ENCODE measurements around the gene ATM. TPM values are rescaled to one million over a fixed set of nuclear protein-coding genes. Genes with fewer than 3 reads are reported as not detected.

ATM gene
- total RNA-seq, 5 donors from 2014 or later (not counting 1 experiment from before 2014, with no cell fraction given): 376 to 547 (median 410) TPM

- Mint-ChIP-seq H3K27ac (peak overlapping the region in 1 of 2 donors; percentile 38), H3K4me3 (no peak overlapping the region), H3K27me3 (no peaks in the 10 kb centered on the region), H3K9me3 (no peaks in the 10 kb centered on the region), H3K36me3 (peaks cover 55% of the 10 kb centered on the region), H3K4me1 (peaks cover 23 to 29% (median 26%) of the 10 kb centered on the region in 3 donors)
- CTCF ChIA-PET: no interaction called here
- Histone ChIP-seq H3K27ac (ENCODE audit: low read length) (no peak overlapping the region), H3K9me3 (no peaks in the 10 kb centered on the region), H3K4me3 (ENCODE audit: control insufficient read depth in 1 of 2, extremely low read depth in 1 of 2, low read length in 1 of 2) (no peak overlapping the region), H3K4me1 (ENCODE audit: control insufficient read depth in 1 of 2, extremely low read depth in 1 of 2, insufficient read depth in 2 of 2, low read length in 2 of 2) (no peaks in the 10 kb centered on the region), H3K27me3 (replicated peaks in 1 of 2; ENCODE audit: control insufficient read depth in 2 of 2, extremely low read depth in 1 of 2, insufficient read depth in 2 of 2, low read length in 1 of 2) (no peaks in the 10 kb centered on the region), H3K36me3 (ENCODE audit: control insufficient read depth in 2 of 2, extremely low read depth in 1 of 2, insufficient read depth in 1 of 2, low read length in 1 of 2) (peaks cover 8 to 68% of the 10 kb centered on the region in 2 donors)
- POLR2A ChIA-PET: interaction anchor here in 1 of 2 donors (0.7 kb wide), 1 partner anchor 801 kb away, joined by 5 read pairs; no protein-coding TSS in a partner anchor
- no peak for ATAC-seq (replicated peaks in 1 of 4)
- 86% methylated on average over 1 of the region's 4 CpGs for WGBS (ENCODE audit: insufficient coverage)
- DNase-seq: no peak
These were observed 122.9 kb downstream of the ATM start for GRCh38 chr11:108345767-108346166.

DNA sequence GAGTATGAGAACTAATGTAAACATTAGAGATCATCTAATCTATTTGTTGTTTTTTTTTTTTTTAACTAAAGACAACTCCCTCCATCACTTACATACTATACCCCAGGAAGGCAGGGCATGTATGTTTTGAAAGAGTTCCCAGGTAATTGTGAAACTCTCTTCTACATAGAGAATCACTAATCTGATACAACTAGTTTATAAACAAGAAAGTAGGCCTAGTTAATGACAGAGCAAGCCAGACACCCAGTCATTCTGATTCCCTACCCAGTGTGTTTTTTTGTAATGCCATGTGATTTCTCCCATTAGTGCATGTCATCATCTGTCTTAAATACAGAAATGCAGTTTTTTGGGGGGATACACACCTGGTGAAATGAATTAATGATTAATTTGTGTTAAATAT lies 123.6 kb downstream of the ATM start:
- peaks cover 19 to 29% (median 26%) of the 10 kb centered on the region in 3 donors for H3K4me1 Mint-ChIP-seq
- Histone ChIP-seq H3K9me3 (no peaks in the 10 kb centered on the region), H3K27me3 (replicated peaks in 1 of 2; ENCODE audit: control insufficient read depth in 2 of 2, extremely low read depth in 1 of 2, insufficient read depth in 2 of 2, low read length in 1 of 2) (no peaks in the 10 kb centered on the region), H3K4me1 (ENCODE audit: control insufficient read depth in 1 of 2, extremely low read depth in 1 of 2, insufficient read depth in 2 of 2, low read length in 2 of 2) (no peaks in the 10 kb centered on the region), H3K4me3 (ENCODE audit: control insufficient read depth in 1 of 2, extremely low read depth in 1 of 2, low read length in 1 of 2) (no peak overlapping the region), H3K36me3 (ENCODE audit: control insufficient read depth in 2 of 2, extremely low read depth in 1 of 2, insufficient read depth in 1 of 2, low read length in 1 of 2) (peaks cover 9 to 71% of the 10 kb centered on the region in 2 donors), H3K27ac (ENCODE audit: low read length) (no peak overlapping the region)
- no peak overlapping the region for H3K4me3 Mint-ChIP-seq
- CTCF ChIA-PET: no interaction called here
- H3K9me3 Mint-ChIP-seq: no peaks in the 10 kb centered on the region
- peaks cover 60% of the 10 kb centered on the region for H3K36me3 Mint-ChIP-seq
- ATAC-seq (replicated peaks in 1 of 4) (no peak), DNase-seq (no peak)
- H3K27ac Mint-ChIP-seq: peak overlapping the region; percentile 7 to 64
- POLR2A ChIA-PET: no interaction called here
- H3K27me3 Mint-ChIP-seq: no peaks in the 10 kb centered on the region

GRCh38 chr11:108351468-108351867 lies 128.6 kb downstream of the ATM start:
- ChIA-PET CTCF (interaction anchor here in 1 of 2 donors (1.3 kb wide), 1 partner anchor 9 kb away, joined by 3 read pairs; no protein-coding TSS in a partner anchor), POLR2A (no interaction called here)
- H3K36me3 Mint-ChIP-seq: peaks cover 79% of the 10 kb centered on the region
- no peaks in the 10 kb centered on the region for H3K27me3 Mint-ChIP-seq
- Histone ChIP-seq H3K27ac (ENCODE audit: low read length) (no peak overlapping the region), H3K27me3 (replicated peaks in 1 of 2; ENCODE audit: control insufficient read depth in 2 of 2, extremely low read depth in 1 of 2, insufficient read depth in 2 of 2, low read length in 1 of 2) (no peaks in the 10 kb centered on the region), H3K36me3 (ENCODE audit: control insufficient read depth in 2 of 2, extremely low read depth in 1 of 2, insufficient read depth in 1 of 2, low read length in 1 of 2) (peaks cover 29 to 89% of the 10 kb centered on the region in 2 donors), H3K4me1 (ENCODE audit: control insufficient read depth in 1 of 2, extremely low read depth in 1 of 2, insufficient read depth in 2 of 2, low read length in 2 of 2) (no peaks in the 10 kb centered on the region), H3K4me3 (ENCODE audit: control insufficient read depth in 1 of 2, extremely low read depth in 1 of 2, low read length in 1 of 2) (no peak overlapping the region), H3K9me3 (no peaks in the 10 kb centered on the region)
- peaks cover 0 to 14% (median 2%) of the 10 kb centered on the region in 3 donors for H3K4me1 Mint-ChIP-seq
- no peaks in the 10 kb centered on the region for H3K9me3 Mint-ChIP-seq
- DNase-seq (no peak), ATAC-seq (replicated peaks in 1 of 4) (no peak)
- peak overlapping the region in 1 of 2 donors; percentile 27 for H3K27ac Mint-ChIP-seq
- no peak overlapping the region for H3K4me3 Mint-ChIP-seq

DNA sequence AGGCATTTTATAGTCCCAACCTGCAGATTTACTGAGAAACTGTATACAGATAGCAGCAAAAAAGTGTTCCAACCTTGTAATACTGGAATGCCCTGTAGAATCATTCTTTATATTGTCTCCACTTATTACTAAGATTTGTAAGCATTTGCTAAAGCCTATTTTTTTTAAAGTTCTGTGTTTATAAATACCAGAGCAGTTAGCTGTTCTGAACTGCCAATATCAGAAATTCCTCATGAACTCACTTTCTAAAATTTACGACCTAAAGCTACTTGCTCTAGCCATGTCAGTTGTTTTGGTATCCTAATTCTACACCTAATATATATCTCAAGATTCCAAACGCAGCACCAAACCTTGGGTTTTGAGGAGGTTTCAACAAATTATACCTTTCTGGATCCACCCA lies 141.3 kb downstream of the ATM start:
- no peaks in the 10 kb centered on the region for H3K9me3 ChIP-seq
- no peak for ATAC-seq (replicated peaks in 1 of 4)

DNA sequence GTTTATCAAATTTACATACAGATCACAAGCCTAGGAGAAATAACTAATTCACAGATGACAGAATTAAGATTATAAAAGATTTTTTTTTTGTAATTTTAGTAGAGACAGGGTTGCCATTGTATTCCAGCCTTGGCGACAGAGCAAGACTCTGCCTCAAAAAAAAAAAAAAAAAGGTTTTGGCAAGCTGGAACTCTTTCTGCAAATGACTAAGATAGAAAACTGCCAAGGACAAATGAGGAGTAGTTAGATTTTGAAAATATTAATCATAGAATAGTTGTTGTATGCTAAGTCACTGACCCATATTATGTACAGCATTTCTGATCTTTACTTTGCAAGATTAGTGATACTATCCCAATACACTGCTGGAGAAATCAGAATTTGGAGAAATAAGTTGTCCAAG lies 145.3 kb downstream of the ATM start:
- Histone ChIP-seq H3K9me3 (no peaks in the 10 kb centered on the region), H3K27ac (ENCODE audit: low read length) (no peak overlapping the region), H3K36me3 (ENCODE audit: control insufficient read depth in 2 of 2, extremely low read depth in 1 of 2, insufficient read depth in 1 of 2, low read length in 1 of 2) (peaks cover 9 to 29% of the 10 kb centered on the region in 2 donors), H3K4me3 (ENCODE audit: control insufficient read depth in 1 of 2, extremely low read depth in 1 of 2, low read length in 1 of 2) (no peak overlapping the region), H3K4me1 (ENCODE audit: control insufficient read depth in 1 of 2, extremely low read depth in 1 of 2, insufficient read depth in 2 of 2, low read length in 2 of 2) (no peaks in the 10 kb centered on the region), H3K27me3 (replicated peaks in 1 of 2; ENCODE audit: control insufficient read depth in 2 of 2, extremely low read depth in 1 of 2, insufficient read depth in 2 of 2, low read length in 1 of 2) (no peaks in the 10 kb centered on the region)
- peaks cover 67% of the 10 kb centered on the region for H3K36me3 Mint-ChIP-seq
- ATAC-seq (replicated peaks in 1 of 4) (no peak), DNase-seq (no peak)
- no peaks in the 10 kb centered on the region for H3K4me1 Mint-ChIP-seq
- H3K4me3 Mint-ChIP-seq: no peak overlapping the region
- ChIA-PET CTCF (no interaction called here), POLR2A (no interaction called here)
- no CpG with 5 or more reads among the region's 1 CpG for WGBS (ENCODE audit: insufficient coverage)
- H3K27me3 Mint-ChIP-seq: no peaks in the 10 kb centered on the region
- H3K9me3 Mint-ChIP-seq: peaks cover 0 to 6% (median 2%) of the 10 kb centered on the region in 3 donors
- no peak overlapping the region for H3K27ac Mint-ChIP-seq

More for the DNA sequence above, 141.3 kb downstream of the ATM start:
- DNase-seq: no peak
- Histone ChIP-seq H3K36me3 (ENCODE audit: control insufficient read depth in 2 of 2, extremely low read depth in 1 of 2, insufficient read depth in 1 of 2, low read length in 1 of 2) (peaks cover 9 to 26% of the 10 kb centered on the region in 2 donors), H3K4me1 (ENCODE audit: control insufficient read depth in 1 of 2, extremely low read depth in 1 of 2, insufficient read depth in 2 of 2, low read length in 2 of 2) (no peaks in the 10 kb centered on the region), H3K27ac (ENCODE audit: low read length) (no peak overlapping the region), H3K27me3 (replicated peaks in 1 of 2; ENCODE audit: control insufficient read depth in 2 of 2, extremely low read depth in 1 of 2, insufficient read depth in 2 of 2, low read length in 1 of 2) (no peaks in the 10 kb centered on the region), H3K4me3 (ENCODE audit: control insufficient read depth in 1 of 2, extremely low read depth in 1 of 2, low read length in 1 of 2) (no peak overlapping the region)
- Mint-ChIP-seq H3K4me3 (no peak overlapping the region), H3K27me3 (no peaks in the 10 kb centered on the region), H3K27ac (peak overlapping the region in 1 of 2 donors; percentile 34), H3K4me1 (no peaks in the 10 kb centered on the region), H3K36me3 (peaks cover 51% of the 10 kb centered on the region), H3K9me3 (peaks cover 0 to 4% (median 0%) of the 10 kb centered on the region in 3 donors)
- CTCF ChIA-PET: no interaction called here
- POLR2A ChIA-PET: no interaction called here
- WGBS (ENCODE audit: insufficient coverage): 100% methylated on average over 1 of the region's 2 CpGs

GRCh38 chr11:108369064-108369463 lies 146.2 kb downstream of the ATM start:
- WGBS (ENCODE audit: insufficient coverage): 100% methylated on average over 3 of the region's 5 CpGs

DNA sequence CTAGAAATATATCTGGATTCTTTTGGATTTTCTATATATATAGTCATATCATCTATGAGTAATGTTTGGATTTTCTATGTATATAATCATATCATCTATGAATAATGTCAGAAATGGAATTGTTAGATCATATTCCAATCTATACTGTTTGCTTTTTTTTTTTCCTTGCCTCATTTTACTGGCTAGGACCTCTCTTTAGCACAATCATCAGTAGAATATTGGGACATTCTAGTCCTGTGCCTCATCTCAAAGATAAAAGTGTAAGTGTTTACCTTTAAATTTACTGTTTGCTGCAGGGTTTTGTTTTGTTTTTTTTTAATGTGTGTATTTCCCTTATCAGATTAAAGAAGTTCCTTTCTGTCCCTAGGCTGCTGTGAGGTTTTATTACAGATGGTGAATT lies 147.4 kb downstream of the ATM start:
- H3K36me3 ChIP-seq (ENCODE audit: control insufficient read depth in 2 of 2, extremely low read depth in 1 of 2, insufficient read depth in 1 of 2, low read length in 1 of 2): peaks cover 9 to 13% of the 10 kb centered on the region in 2 donors
- H3K27ac ChIP-seq (ENCODE audit: low read length): no peak overlapping the region
- DNase-seq (no peak), ATAC-seq (replicated peaks in 1 of 4) (no peak)
- Mint-ChIP-seq H3K4me3 (no peak overlapping the region), H3K9me3 (peaks cover 3 to 9% (median 8%) of the 10 kb centered on the region in 3 donors), H3K27me3 (no peaks in the 10 kb centered on the region), H3K36me3 (peaks cover 54% of the 10 kb centered on the region), H3K4me1 (no peaks in the 10 kb centered on the region), H3K27ac (no peak overlapping the region)
- no peaks in the 10 kb centered on the region for H3K27me3 ChIP-seq (replicated peaks in 1 of 2; ENCODE audit: control insufficient read depth in 2 of 2, extremely low read depth in 1 of 2, insufficient read depth in 2 of 2, low read length in 1 of 2)
- ChIA-PET POLR2A (no interaction called here), CTCF (interaction anchor here in 1 of 2 donors (0.6 kb wide), 1 partner anchor 790 kb away, joined by 3 read pairs; no protein-coding TSS in a partner anchor)
- H3K4me3 ChIP-seq (ENCODE audit: control insufficient read depth in 1 of 2, extremely low read depth in 1 of 2, low read length in 1 of 2): no peak overlapping the region
- no peaks in the 10 kb centered on the region for H3K9me3 ChIP-seq
- no peaks in the 10 kb centered on the region for H3K4me1 ChIP-seq (ENCODE audit: control insufficient read depth in 1 of 2, extremely low read depth in 1 of 2, insufficient read depth in 2 of 2, low read length in 2 of 2)

More at GRCh38 chr11:108369064-108369463, 146.2 kb downstream of the ATM start:
- H3K36me3 ChIP-seq (ENCODE audit: control insufficient read depth in 2 of 2, extremely low read depth in 1 of 2, insufficient read depth in 1 of 2, low read length in 1 of 2): peaks cover 9 to 24% of the 10 kb centered on the region in 2 donors
- Mint-ChIP-seq H3K4me1 (no peaks in the 10 kb centered on the region), H3K36me3 (peaks cover 66% of the 10 kb centered on the region), H3K9me3 (peaks cover 0 to 9% (median 4%) of the 10 kb centered on the region in 3 donors), H3K27ac (peak overlapping the region in 1 of 2 donors; percentile 46), H3K4me3 (no peak overlapping the region), H3K27me3 (no peaks in the 10 kb centered on the region)
- no peaks in the 10 kb centered on the region for H3K4me1 ChIP-seq (ENCODE audit: control insufficient read depth in 1 of 2, extremely low read depth in 1 of 2, insufficient read depth in 2 of 2, low read length in 2 of 2)
- CTCF ChIA-PET: no interaction called here
- DNase-seq (no peak), ATAC-seq (replicated peaks in 1 of 4) (no peak)
- no peaks in the 10 kb centered on the region for H3K9me3 ChIP-seq
- no peak overlapping the region for H3K27ac ChIP-seq (ENCODE audit: low read length)
- H3K27me3 ChIP-seq (replicated peaks in 1 of 2; ENCODE audit: control insufficient read depth in 2 of 2, extremely low read depth in 1 of 2, insufficient read depth in 2 of 2, low read length in 1 of 2): no peaks in the 10 kb centered on the region
- H3K4me3 ChIP-seq (ENCODE audit: control insufficient read depth in 1 of 2, extremely low read depth in 1 of 2, low read length in 1 of 2): no peak overlapping the region
- POLR2A ChIA-PET: no interaction called here

All from T-cell (primary cell).